Gastrocnemius medialis (tissue), 4 donors: ENCODE measurements around the gene ANGEL2.
"Not testable (repeated sequence)": the region's sequence is repeated elsewhere in the genome, so short reads cannot be mapped to it uniquely, and the experiment has no call there.

Experiments used
- POLR2A ChIP-seq, 2 donors: fragments of 450-650 bp; IDR thresholded peaks; one replicate each; pipeline ENCODE4 v1.6.1; 2017; ENCODE audit warnings: antibody characterized with exemption in 2 of 2, mild to moderate bottlenecking in 2 of 2, moderate library complexity in 2 of 2
- TF ChIP-seq, protein P1 (sequence below), 5 experiments: fragments of 450-650 bp in 3 of 5; fragments of 200-600 bp in 2 of 5; sonication (generic) in 2 of 5; IDR thresholded peaks in 4 of 5; conservative IDR thresholded peaks in 1 of 5; 1 replicate in 4 of 5; 2 replicates in 1 of 5; pipeline ENCODE4 v1.5.1; 2016 to 2019; ENCODE audit warnings: antibody characterized with exemption in 5 of 5, mild to moderate bottlenecking in 3 of 5, moderate library complexity in 3 of 5

DNA sequence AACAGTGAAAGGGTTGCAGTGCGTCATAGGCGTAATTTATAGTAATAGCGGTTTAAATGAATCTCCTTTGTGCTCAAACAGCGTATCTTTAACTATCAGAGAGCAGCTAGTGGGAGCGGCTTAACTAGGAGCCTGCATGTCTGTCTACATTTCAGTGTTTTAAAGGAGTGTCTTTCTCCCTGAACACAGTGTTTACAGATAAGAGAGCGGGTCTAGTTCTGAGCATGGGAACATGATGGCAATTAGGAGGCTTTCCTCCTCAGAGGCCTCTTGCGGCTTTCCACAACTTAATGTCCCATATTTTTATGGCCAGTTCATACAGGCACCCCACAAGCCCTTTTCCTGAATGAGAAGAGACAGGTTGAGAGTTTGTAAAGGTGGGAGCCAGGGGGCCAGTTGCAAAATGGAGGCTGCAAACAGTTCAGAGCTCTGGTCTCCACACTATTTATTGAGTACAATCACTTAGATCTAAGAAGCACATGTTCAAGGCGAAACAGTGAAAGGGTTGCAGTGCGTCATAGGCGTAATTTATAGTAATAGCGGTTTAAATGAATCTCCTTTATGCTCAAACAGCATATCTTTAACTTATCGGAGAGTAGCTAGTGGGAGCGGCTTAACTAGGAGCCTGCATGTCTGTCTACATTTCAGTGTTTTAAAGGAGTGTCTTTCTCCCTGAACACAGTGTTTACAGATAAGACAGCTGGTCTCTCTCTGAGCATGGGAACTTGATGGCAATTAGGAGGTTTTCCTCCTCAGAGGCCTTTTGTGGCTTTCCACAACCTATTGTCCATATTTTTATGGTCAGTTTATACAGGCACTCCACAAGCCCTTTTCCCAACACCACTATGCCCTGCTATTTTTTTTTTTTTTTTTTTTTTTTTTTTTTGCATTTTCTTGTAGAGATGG lies 29.9 kb upstream of the ANGEL2 start:
- TF ChIP-seq POLR2A (IDR thresholded peaks at IDR 0.05): not testable (repeated sequence)
- TF ChIP-seq, protein P1, sequence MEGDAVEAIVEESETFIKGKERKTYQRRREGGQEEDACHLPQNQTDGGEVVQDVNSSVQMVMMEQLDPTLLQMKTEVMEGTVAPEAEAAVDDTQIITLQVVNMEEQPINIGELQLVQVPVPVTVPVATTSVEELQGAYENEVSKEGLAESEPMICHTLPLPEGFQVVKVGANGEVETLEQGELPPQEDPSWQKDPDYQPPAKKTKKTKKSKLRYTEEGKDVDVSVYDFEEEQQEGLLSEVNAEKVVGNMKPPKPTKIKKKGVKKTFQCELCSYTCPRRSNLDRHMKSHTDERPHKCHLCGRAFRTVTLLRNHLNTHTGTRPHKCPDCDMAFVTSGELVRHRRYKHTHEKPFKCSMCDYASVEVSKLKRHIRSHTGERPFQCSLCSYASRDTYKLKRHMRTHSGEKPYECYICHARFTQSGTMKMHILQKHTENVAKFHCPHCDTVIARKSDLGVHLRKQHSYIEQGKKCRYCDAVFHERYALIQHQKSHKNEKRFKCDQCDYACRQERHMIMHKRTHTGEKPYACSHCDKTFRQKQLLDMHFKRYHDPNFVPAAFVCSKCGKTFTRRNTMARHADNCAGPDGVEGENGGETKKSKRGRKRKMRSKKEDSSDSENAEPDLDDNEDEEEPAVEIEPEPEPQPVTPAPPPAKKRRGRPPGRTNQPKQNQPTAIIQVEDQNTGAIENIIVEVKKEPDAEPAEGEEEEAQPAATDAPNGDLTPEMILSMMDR (IDR thresholded peaks at IDR 0.05 in 4 of 5, conservative IDR thresholded peaks at IDR 0.05 in 1 of 5): not testable (repeated sequence)
